ENCODE results near the gene ZNF516.

Gene ZNF516

GRCh38 chr18:76347341-76347740 is 147.7 kb downstream of the ZNF516 start:
- DNase-seq (ENCODE audit: extremely low read depth, low read depth) = no peak
- no peak for TF ChIP-seq CTCF (IDR thresholded peaks at IDR 0.05; ENCODE audit: low read depth, low read length)

GRCh38 chr18:76346490-76347130 is 148.4 kb downstream of the ZNF516 start:
- DNase-seq (ENCODE audit: extremely low read depth, low read depth) = no peak
- no peak for TF ChIP-seq CTCF (IDR thresholded peaks at IDR 0.05; ENCODE audit: low read depth, low read length)

GRCh38 chr18:76345901-76346300 is 149.1 kb downstream of the ZNF516 start:
- no peak for TF ChIP-seq CTCF (IDR thresholded peaks at IDR 0.05; ENCODE audit: low read depth, low read length)
- no peak for DNase-seq (ENCODE audit: extremely low read depth, low read depth)

GRCh38 chr18:76343938-76344569 is 151.0 kb downstream of the ZNF516 start:
- TF ChIP-seq CTCF (IDR thresholded peaks at IDR 0.05; ENCODE audit: low read depth, low read length) = no peak
- no peak for DNase-seq (ENCODE audit: extremely low read depth, low read depth)

GRCh38 chr18:76340410-76340809 is 154.6 kb downstream of the ZNF516 start:
- TF ChIP-seq CTCF (IDR thresholded peaks at IDR 0.05; ENCODE audit: low read depth, low read length) = no peak
- DNase-seq (ENCODE audit: extremely low read depth, low read depth) = no peak

GRCh38 chr18:76339246-76339620 is 155.8 kb downstream of the ZNF516 start:
- no peak for TF ChIP-seq CTCF (IDR thresholded peaks at IDR 0.05; ENCODE audit: low read depth, low read length)
- DNase-seq (ENCODE audit: extremely low read depth, low read depth) = no peak

GRCh38 chr18:76338619-76339245 is 156.3 kb downstream of the ZNF516 start:
- no peak for TF ChIP-seq CTCF (IDR thresholded peaks at IDR 0.05; ENCODE audit: low read depth, low read length)
- no peak for DNase-seq (ENCODE audit: extremely low read depth, low read depth)

Data from AG09319 (cell line).